HCT116 (cell line): ENCODE data around the gene KNTC1.
"Not testable (repeated sequence)": the region's sequence is repeated elsewhere in the genome, so short reads cannot be mapped to it uniquely, and the experiment has no call there.

Experiments used
- ATF3 ChIP-seq: IDR thresholded peaks from 2 replicates; pipeline ENCODE4 v1.6.1; 2012
- CBX3 ChIP-seq: IDR thresholded peaks from 2 replicates; pipeline ENCODE4 v1.6.1; 2012; ENCODE audit warnings: low read depth
- CEBPB ChIP-seq: IDR thresholded peaks from 2 replicates; pipeline ENCODE4 v1.6.1; 2012; ENCODE audit warnings: low read depth
- EGR1 ChIP-seq: IDR thresholded peaks from 2 replicates; pipeline ENCODE4 v1.6.1; 2012; ENCODE audit warnings: low read depth
- POLR2A ChIP-seq: IDR thresholded peaks from 2 replicates; pipeline ENCODE4 v1.7.0; 2011; ENCODE audit warnings: borderline replicate concordance; ENCODE audit not compliant: insufficient read depth, insufficient read length; ENCODE audit errors: extremely low read depth
- POLR2AphosphoS5 ChIP-seq: IDR thresholded peaks from 2 replicates; pipeline ENCODE4 v1.6.1; 2011; ENCODE audit warnings: mild to moderate bottlenecking, low read depth, low read length, moderate library complexity
- RAD21 ChIP-seq: IDR thresholded peaks from 2 replicates; pipeline ENCODE4 v1.6.1; 2012; ENCODE audit warnings: low read depth, mild to moderate bottlenecking
- REST ChIP-seq: IDR thresholded peaks from 2 replicates; pipeline ENCODE4 v1.6.1; 2012; ENCODE audit warnings: low read depth
- SP1 ChIP-seq: IDR thresholded peaks from 2 replicates; pipeline ENCODE4 v1.6.1; 2012; ENCODE audit warnings: low read depth
- YY1 ChIP-seq: IDR thresholded peaks from 2 replicates; pipeline ENCODE4 v1.6.1; 2011; ENCODE audit warnings: low read length, low read depth, moderate library complexity, mild to moderate bottlenecking; ENCODE audit not compliant: insufficient replicate concordance; ENCODE audit errors: extremely low read depth
- ZBTB33 ChIP-seq: IDR thresholded peaks from 2 replicates; pipeline ENCODE4 v1.6.1; 2011; ENCODE audit warnings: mild to moderate bottlenecking, low read length, moderate library complexity; ENCODE audit not compliant: insufficient replicate concordance; ENCODE audit errors: extremely low read depth
- TF ChIP-seq, protein P1 (sequence below), 3 experiments: fragments of 200-600 bp in 1 of 3; sonication (generic) in 1 of 3; IDR thresholded peaks in 2 of 3; conservative IDR thresholded peaks in 1 of 3; 2 replicates each; pipeline ENCODE4 v1.5.1; 2012 to 2017; ENCODE audit warnings: low read depth in 2 of 3, low read length in 2 of 3, antibody characterized with exemption in 1 of 3, borderline replicate concordance in 1 of 3, control low read depth in 1 of 3, mild to moderate bottlenecking in 1 of 3, mixed read lengths in 1 of 3, mixed run types in 1 of 3, moderate library complexity in 1 of 3; ENCODE audit not compliant: insufficient read depth in 1 of 3

DNA sequence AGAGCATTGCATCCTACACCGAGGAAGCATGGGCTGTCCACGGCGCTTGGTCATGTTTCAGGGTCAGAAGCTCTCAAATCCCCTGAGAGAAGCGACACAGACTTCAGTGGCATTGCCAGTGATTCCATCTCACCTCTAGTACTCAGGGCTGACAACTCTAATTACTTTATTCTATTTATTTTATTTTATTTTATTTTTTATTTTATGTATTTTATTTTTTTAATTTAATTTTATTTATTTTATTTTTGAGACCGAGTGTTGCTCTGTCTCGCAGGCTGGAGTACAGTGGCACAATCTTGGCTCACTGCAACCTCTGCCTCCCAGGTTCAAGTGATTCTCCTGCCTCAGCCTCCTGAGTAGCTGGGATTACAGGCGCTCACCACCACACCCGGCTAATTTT is 126.2 kb downstream of the KNTC1 start:
- not testable (repeated sequence) for TF ChIP-seq CEBPB, POLR2AphosphoS5, EGR1, YY1, ATF3, CBX3, REST, POLR2A, RAD21, SP1, ZBTB33
- TF ChIP-seq, protein P1, sequence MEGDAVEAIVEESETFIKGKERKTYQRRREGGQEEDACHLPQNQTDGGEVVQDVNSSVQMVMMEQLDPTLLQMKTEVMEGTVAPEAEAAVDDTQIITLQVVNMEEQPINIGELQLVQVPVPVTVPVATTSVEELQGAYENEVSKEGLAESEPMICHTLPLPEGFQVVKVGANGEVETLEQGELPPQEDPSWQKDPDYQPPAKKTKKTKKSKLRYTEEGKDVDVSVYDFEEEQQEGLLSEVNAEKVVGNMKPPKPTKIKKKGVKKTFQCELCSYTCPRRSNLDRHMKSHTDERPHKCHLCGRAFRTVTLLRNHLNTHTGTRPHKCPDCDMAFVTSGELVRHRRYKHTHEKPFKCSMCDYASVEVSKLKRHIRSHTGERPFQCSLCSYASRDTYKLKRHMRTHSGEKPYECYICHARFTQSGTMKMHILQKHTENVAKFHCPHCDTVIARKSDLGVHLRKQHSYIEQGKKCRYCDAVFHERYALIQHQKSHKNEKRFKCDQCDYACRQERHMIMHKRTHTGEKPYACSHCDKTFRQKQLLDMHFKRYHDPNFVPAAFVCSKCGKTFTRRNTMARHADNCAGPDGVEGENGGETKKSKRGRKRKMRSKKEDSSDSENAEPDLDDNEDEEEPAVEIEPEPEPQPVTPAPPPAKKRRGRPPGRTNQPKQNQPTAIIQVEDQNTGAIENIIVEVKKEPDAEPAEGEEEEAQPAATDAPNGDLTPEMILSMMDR (IDR thresholded peaks at IDR 0.05 in 2 of 3, conservative IDR thresholded peaks at IDR 0.05 in 1 of 3; ENCODE audit: borderline replicate concordance in 1 of 3, insufficient read depth in 1 of 3, low read depth in 2 of 3, low read length in 2 of 3): not testable (repeated sequence)
